HG03280 (cell line): Measurements from ENCODE around the gene PPP2R3C.
"Not testable (repeated sequence)": the region's sequence is repeated elsewhere in the genome, so short reads cannot be mapped to it uniquely, and the experiment has no call there.

Experiments used
- ATAC-seq: cut with Tn5 transposase; IDR thresholded peaks from one replicate; pipeline ENCODE4 v1.9.1; 2021; ENCODE audit warnings: mild to moderate bottlenecking, moderate library complexity; ENCODE audit not compliant: unreplicated experiment

The PPP2R3C gene

GRCh38 chr14:35121887-35122695 lies at the start of gene PPP2R3C, which contains the start of gene PRORP:
Gene PPP2R3C (minus strand): TSS chr14:35121990. CDS start chr14:35121959, 31 bp downstream.
Gene PRORP (plus strand): TSS chr14:35122552. CDS start chr14:35123246, 694 bp downstream.
- ATAC-seq, result peak; percentile 83

GRCh38 chr14:35167496-35167895 lies 45.7 kb upstream of the PPP2R3C start:
- no peak for ATAC-seq

- no peak for ATAC-seq
These were observed 43.1 kb upstream of the PPP2R3C start for GRCh38 chr14:35164849-35165248.

DNA sequence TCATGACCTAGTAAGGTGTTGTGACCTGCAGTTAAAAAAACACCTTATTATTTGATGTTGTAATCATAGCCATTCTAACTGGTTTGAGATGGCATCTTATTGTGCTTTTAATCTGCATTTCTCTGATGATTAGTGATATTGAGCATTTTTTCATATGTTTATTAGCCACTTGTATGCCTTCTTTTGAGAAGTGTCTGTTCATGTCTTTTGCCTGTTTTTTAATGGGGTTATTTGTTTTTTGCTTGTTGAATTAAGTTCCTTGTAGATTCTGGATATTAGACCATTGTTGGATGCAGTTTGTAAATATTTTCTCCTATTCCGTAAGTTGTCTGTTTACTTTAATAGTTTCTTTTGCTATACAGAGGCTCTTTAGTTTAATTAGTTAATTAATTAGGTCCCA lies 41.6 kb upstream of the PPP2R3C start:
- no peak for ATAC-seq

DNA sequence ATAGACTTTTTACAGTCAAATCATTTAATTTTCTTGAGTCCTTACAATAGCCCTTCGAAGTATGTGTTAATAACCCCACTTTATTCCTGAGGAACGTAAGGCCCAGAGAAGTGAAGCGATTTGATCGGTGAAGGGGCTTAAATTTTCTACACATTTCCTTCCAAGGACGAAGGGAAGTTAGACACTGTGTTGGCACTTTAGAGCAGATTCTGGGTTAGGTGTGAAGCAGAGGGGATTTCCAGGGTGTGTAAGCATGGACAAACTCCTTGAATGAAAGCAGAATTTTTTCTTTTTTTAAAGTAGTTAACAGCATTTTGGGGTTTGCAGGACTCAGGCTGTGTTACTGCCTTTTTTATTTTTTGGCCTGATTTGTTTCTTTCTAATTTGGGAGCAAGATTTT lies 39.4 kb upstream of the PPP2R3C start:
- no peak for ATAC-seq

GRCh38 chr14:35159742-35160409 lies 38.1 kb upstream of the PPP2R3C start:
- no peak for ATAC-seq

DNA sequence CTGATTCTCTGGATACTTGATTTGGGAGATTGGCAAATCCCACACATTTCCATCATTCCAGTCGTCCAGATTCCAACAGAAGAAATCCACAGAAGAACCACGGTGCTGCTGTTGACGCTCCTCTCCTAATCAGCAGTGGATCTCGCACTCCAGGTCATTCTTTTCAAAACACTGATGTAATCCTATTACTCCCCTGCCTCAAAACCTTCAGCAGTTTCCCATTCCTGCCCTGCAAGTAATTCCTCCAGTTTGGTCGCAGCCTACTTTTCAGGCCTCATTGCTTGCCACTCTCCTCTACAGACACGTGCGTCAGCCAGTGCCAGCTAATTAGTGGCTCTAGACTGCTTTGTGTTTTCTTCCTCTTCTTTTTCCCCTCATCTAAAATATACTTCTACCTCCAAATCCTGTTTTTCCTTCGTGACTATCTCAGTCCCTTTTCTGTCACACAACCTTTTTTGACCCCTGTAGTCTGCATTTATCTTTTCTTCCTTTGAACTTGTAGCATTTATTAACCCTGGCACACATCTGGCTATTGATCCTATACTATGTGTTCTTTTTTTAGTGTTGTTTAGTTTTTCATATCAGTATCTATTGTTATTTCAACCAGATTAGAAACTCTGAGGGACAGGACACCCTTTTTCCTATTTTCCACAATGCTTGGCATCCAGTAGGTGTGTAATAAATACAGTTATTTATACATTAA lies 37.3 kb upstream of the PPP2R3C start:
- no peak for ATAC-seq

DNA sequence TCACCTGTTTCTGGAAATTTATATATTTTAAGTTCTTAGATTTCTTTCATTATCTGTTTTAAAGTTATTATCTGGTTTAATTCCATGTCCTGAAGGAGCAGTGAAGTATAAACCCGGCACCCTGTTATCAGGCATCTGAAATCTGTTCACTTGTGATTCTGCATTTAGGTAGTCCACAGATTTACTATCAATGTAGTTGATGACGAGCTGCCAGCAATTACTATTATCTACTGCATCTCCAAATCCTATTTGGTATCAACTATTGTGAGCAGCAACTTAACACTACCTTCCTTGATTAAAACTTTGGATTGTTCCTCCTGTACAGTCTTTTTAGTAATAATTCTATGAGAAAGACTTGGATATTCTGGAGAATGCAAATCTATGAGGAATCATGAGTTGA lies 36.7 kb upstream of the PPP2R3C start:
- ATAC-seq, result no peak

DNA sequence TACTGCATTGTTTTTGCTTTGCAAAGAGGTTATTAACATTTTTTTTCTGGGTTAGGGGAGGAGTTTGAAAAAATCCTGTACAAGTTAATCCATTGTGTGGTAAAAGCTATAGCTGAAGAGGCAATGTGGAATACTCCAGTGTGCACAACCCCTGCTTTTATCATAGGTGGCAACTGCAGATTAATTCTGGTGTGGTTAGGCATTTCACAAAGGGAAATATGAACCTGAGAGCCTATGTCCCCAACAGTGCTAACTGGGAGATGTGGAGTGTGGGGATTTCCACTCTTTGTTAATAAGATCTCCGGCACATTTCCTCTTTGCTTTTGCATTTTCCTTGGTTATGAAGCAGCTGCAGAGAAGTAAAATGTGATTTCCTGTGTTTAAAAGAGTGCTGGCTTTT lies 34.2 kb upstream of the PPP2R3C start:
- ATAC-seq, result no peak

DNA sequence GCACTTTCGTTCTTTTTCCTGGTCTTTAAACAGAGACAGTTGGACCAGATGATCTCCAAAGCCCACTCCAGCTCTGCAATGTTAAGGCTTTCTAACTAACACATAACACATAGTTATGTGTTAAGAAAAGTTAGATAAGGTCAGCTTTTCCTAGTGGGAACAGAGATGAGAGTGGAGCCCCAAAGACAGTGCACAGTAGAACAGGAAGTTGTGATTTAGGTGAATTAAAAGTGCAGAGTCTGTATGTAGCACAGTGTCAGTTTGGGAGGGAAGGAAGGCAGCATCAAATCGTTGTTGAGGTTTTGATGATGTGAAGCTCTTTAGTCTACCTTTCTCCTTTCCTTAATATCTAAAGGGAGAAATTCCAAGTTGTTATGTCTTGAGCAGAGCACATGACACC lies 32.2 kb upstream of the PPP2R3C start:
- ATAC-seq, result no peak

DNA sequence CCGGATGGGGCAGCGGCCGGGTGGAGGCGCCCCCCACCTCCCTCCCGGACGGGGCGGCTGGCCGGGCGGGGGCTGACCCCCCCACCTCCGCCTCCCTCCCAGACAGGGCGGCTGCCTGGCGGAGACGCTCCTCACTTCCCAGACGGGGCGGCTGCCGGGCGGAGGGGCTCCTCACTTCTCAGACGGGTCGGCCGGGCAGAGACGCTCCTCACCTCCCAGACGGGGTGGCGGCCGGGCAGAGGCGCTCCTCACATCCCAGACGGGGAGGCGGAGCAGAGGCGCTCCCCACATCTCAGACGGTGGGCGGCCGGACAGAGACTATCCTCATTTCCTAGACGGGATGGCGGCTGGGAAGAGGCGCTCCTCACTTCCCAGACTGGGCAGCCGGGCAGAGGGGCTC lies 30.7 kb upstream of the PPP2R3C start:
- ATAC-seq, result not testable (repeated sequence)

DNA sequence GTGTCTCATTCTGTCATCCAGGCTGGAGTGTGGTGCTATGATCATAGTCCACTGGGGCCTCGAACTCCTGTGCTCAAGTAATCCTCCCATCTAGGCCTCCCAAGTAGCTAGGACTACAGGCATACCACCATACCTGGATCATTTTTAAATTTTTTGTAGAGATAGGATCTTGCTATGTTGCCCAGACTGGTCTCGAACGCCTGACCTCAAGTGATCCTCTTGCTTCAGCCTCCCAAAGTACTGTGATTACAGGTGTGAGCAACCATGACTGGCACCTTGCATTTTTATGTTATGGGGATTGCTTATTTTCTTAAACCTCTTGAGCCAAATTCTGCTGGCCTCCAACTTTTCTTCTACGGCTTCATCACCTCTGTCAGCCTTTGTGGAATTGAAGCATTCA lies 27.4 kb upstream of the PPP2R3C start:
- no peak for ATAC-seq

GRCh38 chr14:35147711-35148110 lies 25.9 kb upstream of the PPP2R3C start:
- no peak for ATAC-seq

DNA sequence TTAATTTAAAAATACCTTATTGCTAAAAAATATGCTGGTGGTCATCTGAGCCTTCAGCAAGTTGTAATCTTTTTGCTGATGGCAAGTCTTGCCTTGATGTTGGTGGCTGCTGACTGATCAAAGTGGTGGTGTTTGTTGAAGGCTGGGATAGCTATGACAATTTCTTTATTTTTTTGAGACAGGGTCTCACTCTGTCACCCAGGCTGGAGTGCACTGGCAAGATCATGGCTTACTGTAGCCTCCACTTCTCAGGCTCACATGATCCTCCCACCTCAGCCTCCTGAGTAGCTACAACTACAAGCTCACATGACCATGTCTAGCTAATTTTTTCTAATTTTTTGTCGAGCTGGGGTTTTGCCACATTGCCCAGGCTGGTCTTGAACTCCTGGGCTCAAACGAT lies 25.4 kb upstream of the PPP2R3C start:
- no peak for ATAC-seq

GRCh38 chr14:35146711-35147149 lies 24.9 kb upstream of the PPP2R3C start:
- ATAC-seq, result no peak

- no peak for ATAC-seq
These were observed 22.2 kb upstream of the PPP2R3C start for GRCh38 chr14:35144029-35144428.

DNA sequence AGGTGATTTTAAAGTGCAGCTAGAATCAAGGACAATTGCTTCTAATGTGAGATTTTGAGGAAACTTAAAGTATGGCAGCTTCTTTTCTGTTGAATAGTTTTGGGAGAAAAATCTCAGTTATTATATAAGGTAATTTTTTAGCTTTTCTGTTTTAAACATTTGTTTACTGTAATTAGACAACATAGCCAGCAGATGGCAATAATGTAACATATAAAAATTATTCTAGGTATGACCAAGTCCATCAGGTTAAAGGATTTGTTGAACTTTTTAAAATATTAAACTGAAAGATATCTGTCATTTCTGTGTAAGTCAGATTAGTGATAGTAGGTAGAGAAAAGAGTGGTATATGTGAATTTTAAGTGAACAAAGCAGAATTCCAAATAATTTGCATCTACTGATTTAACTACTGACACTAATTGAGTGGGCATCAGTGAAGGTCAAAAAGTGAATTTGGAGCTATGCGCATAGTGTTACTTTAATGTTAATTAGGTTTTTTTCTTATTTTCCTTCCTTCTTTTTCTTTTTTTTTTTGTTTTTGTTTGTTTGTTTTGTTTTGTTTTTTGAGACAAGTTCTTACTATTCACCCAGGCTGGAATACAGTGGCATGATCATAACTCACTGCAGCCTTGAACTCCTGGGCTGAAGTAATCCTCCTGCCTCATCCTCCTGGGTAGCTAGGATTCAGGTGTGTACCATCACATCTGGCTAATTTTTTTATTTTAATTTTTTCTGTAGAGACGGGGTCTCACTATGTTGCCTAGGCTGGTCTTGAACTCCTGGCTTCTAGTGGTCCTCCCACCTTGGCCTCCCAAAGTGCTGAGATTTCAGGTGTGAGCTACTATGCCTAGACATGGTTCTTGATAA lies 19.2 kb upstream of the PPP2R3C start:
- no peak for ATAC-seq

GRCh38 chr14:35138585-35138984 lies 16.8 kb upstream of the PPP2R3C start:
- ATAC-seq, result no peak

GRCh38 chr14:35134329-35135123 lies 12.7 kb upstream of the PPP2R3C start:
- ATAC-seq, result no peak
